Liver (tissue), 9 donors: ENCODE data around the gene B3GAT1. TPM values are rescaled to one million over a fixed set of nuclear protein-coding genes. Genes with fewer than 3 reads are reported as not detected.

Source experiments
- DNase-seq: peaks from one replicate; pipeline ENCODE4 v3.0.0-alpha.2; 2017; ENCODE audit warnings: low spot score
- H3K27ac ChIP-seq, 2 donors: one replicate each; pipeline ENCODE4 v1.7.0; 2013; ENCODE audit warnings: inconsistent platforms in 2 of 2, low read length in 2 of 2, control low read depth in 1 of 2, low read depth in 1 of 2, mild to moderate bottlenecking in 1 of 2
- H3K27me3 ChIP-seq, 4 donors: one replicate each; pipeline versions ENCODE4 v1.6.1 to v1.7.0; 2013; ENCODE audit warnings: low read length in 3 of 4, inconsistent platforms in 1 of 4, mild to moderate bottlenecking in 1 of 4, moderate library complexity in 1 of 4; ENCODE audit not compliant: control insufficient read depth in 4 of 4, insufficient read depth in 4 of 4
- H3K36me3 ChIP-seq, 4 donors: one replicate each; pipeline versions ENCODE4 v1.6.1 to v1.7.0; 2013; ENCODE audit warnings: low read length in 3 of 4, mild to moderate bottlenecking in 3 of 4, low read depth in 1 of 4, moderate library complexity in 1 of 4; ENCODE audit not compliant: control insufficient read depth in 4 of 4, insufficient read depth in 3 of 4
- H3K4me1 ChIP-seq, 4 donors: one replicate each; pipeline versions ENCODE4 v1.6.1 to v1.7.0; 2013; ENCODE audit warnings: low read length in 3 of 4, mild to moderate bottlenecking in 3 of 4, moderate library complexity in 1 of 4; ENCODE audit not compliant: control insufficient read depth in 4 of 4, insufficient read depth in 4 of 4
- H3K4me3 ChIP-seq, 3 donors: one replicate each; pipeline versions ENCODE4 v1.6.1 to v1.7.0; 2013; ENCODE audit warnings: low read length in 3 of 3, control low read depth in 1 of 3, low read depth in 1 of 3, mild to moderate bottlenecking in 1 of 3
- H3K9ac ChIP-seq, 2 donors: one replicate each; pipeline ENCODE4 v1.7.0; 2013; ENCODE audit warnings: low read length in 2 of 2, mild to moderate bottlenecking in 2 of 2, moderate library complexity in 2 of 2, control low read depth in 1 of 2, low read depth in 1 of 2
- H3K9me3 ChIP-seq, 4 donors: one replicate each; pipeline versions ENCODE4 v1.6.1 to v1.7.0; 2013; ENCODE audit warnings: low read length in 3 of 4; ENCODE audit not compliant: control insufficient read depth in 4 of 4
- ATF3 ChIP-seq: IDR thresholded peaks from 2 replicates; pipeline ENCODE4 v1.6.1; 2016; ENCODE audit warnings: antibody characterized with exemption
- CTCF ChIP-seq: fragments of 150-350 bp; IDR thresholded peaks from 2 replicates; pipeline ENCODE4 v1.5.1; 2017; ENCODE audit warnings: improper control_type of control experiment, low read depth, low read length; ENCODE audit not compliant: missing input control
- EGR1 ChIP-seq, 2 donors: IDR thresholded peaks; 2 replicates each; pipeline ENCODE4 v1.6.1; 2016 to 2018; ENCODE audit warnings: antibody characterized with exemption in 2 of 2, low read depth in 2 of 2
- FOXA1 ChIP-seq: IDR thresholded peaks from 2 replicates; pipeline ENCODE4 v1.6.1; 2016; ENCODE audit warnings: antibody characterized with exemption
- FOXA2 ChIP-seq: IDR thresholded peaks from 2 replicates; pipeline ENCODE4 v1.6.1; 2016; ENCODE audit warnings: antibody characterized with exemption
- GABPA ChIP-seq, 2 donors: IDR thresholded peaks in 1 of 2; conservative IDR thresholded peaks in 1 of 2; 2 replicates each; pipeline ENCODE4 v1.6.1; 2016; ENCODE audit warnings: antibody characterized with exemption in 2 of 2, mild to moderate bottlenecking in 1 of 2, moderate library complexity in 1 of 2
- HNF4A ChIP-seq, 2 donors: conservative IDR thresholded peaks; 2 replicates each; pipeline ENCODE4 v1.6.1; 2016; ENCODE audit warnings: antibody characterized with exemption in 2 of 2, mild to moderate bottlenecking in 2 of 2
- HNF4G ChIP-seq: IDR thresholded peaks from 2 replicates; pipeline ENCODE4 v1.6.1; 2016; ENCODE audit warnings: antibody characterized with exemption
- JUND ChIP-seq, 2 donors: IDR thresholded peaks; 2 replicates each; pipeline ENCODE4 v1.6.1; 2016; ENCODE audit warnings: antibody characterized with exemption in 2 of 2
- MAX ChIP-seq: IDR thresholded peaks from 2 replicates; pipeline ENCODE4 v1.6.1; 2016; ENCODE audit warnings: antibody characterized with exemption
- NR2F2 ChIP-seq: IDR thresholded peaks from 2 replicates; pipeline ENCODE4 v1.6.1; 2016; ENCODE audit warnings: antibody characterized with exemption
- RAD21 ChIP-seq, 2 donors: IDR thresholded peaks; 2 replicates each; pipeline ENCODE4 v1.6.1; 2016; ENCODE audit warnings: antibody characterized with exemption in 2 of 2, mild to moderate bottlenecking in 2 of 2
- REST ChIP-seq: IDR thresholded peaks from 2 replicates; pipeline ENCODE4 v1.6.1; 2016; ENCODE audit warnings: antibody characterized with exemption, mild to moderate bottlenecking
- RXRA ChIP-seq, 2 donors: IDR thresholded peaks; 2 replicates each; pipeline ENCODE4 v1.6.1; 2017 to 2018; ENCODE audit warnings: antibody characterized with exemption in 2 of 2, mild to moderate bottlenecking in 1 of 2
- SP1 ChIP-seq: IDR thresholded peaks from 2 replicates; pipeline ENCODE4 v1.6.1; 2018; ENCODE audit warnings: antibody characterized with exemption, mild to moderate bottlenecking
- TAF1 ChIP-seq: conservative IDR thresholded peaks from 2 replicates; pipeline ENCODE4 v1.6.1; 2016; ENCODE audit warnings: antibody characterized with exemption, mild to moderate bottlenecking
- YY1 ChIP-seq: IDR thresholded peaks from 2 replicates; pipeline ENCODE4 v1.6.1; 2016; ENCODE audit warnings: antibody characterized with exemption, mild to moderate bottlenecking
- ZBTB33 ChIP-seq: IDR thresholded peaks from 2 replicates; pipeline ENCODE4 v1.6.1; 2016; ENCODE audit warnings: antibody characterized with exemption
- WGBS: extraction: QIAGEN DNeasy Blood & Tissue Kit; methylation state at CpG from one replicate; pipeline ENCODE4 v1.1.7; 2013; 5-methylcytosine and 5-hydroxymethylcytosine counted together
- polyA plus RNA-seq, 2 donors: library from polyadenylated mRNA; stranded (reverse) in 1 of 2; unstranded in 1 of 2; fragments of 200-250 nt in 1 of 2; fragments of >200 nt in 1 of 2; fragmentation: Nextera tagmentation in 1 of 2; extraction: Ambion mirVana in 1 of 2; gene quantifications; one replicate each; pipeline versions ENCODE4 v1.2.1 to v1.2.3, GENCODE V29; 2013 to 2015
- total RNA-seq, 2 donors: library from RNA; depleted of rRNA; stranded (reverse); fragments of >200 nt; gene quantifications; one replicate each; pipeline ENCODE4 v1.2.3, GENCODE V29; 2014
- donor health status: healthy.
- donor health status: healthy.
- donor health status: healthy.
- donor health status: healthy.
- donor health status: healthy.

Gene B3GAT1
- total and polyA plus RNA-seq, 4 donors: 0.13 to 6.6 (median 0.25) TPM; not detected in 1

- Histone ChIP-seq H3K4me1 (no peaks in the 10 kb centered on the region), H3K4me3 (no peak overlapping the region), H3K27me3 (no peaks in the 10 kb centered on the region), H3K27ac (no peak overlapping the region), H3K36me3 (no peaks in the 10 kb centered on the region), H3K9ac (no peak overlapping the region), H3K9me3 (no peaks in the 10 kb centered on the region)
- 90% methylated on average over 68 of the region's 68 CpGs for WGBS
- no peak for TF ChIP-seq MAX
- no peak for TF ChIP-seq EGR1 (IDR thresholded peaks at IDR 0.05; ENCODE audit: low read depth in 2 of 2)
- TF ChIP-seq GABPA (IDR thresholded peaks at IDR 0.05 in 1 of 2, conservative IDR thresholded peaks at IDR 0.05 in 1 of 2): no peak
- TF ChIP-seq REST: no peak
- no peak for TF ChIP-seq TAF1
- TF ChIP-seq ATF3: no peak
- no peak for TF ChIP-seq FOXA2
- no peak for TF ChIP-seq HNF4G
- TF ChIP-seq RAD21 (IDR thresholded peaks at IDR 0.05): no peak
- no peak for TF ChIP-seq FOXA1
- no peak for TF ChIP-seq CTCF
- DNase-seq: peak; percentile 21
Observed at GRCh38 chr11:134341805-134342571, 70.1 kb downstream of the B3GAT1 start.

- no peak for DNase-seq
- H3K27me3 ChIP-seq: no peaks in the 10 kb centered on the region
- H3K9ac ChIP-seq: no peak overlapping the region
- H3K4me3 ChIP-seq: no peak overlapping the region
- no peaks in the 10 kb centered on the region for H3K9me3 ChIP-seq
- WGBS: 82% methylated on average over 11 of the region's 11 CpGs
- no peaks in the 10 kb centered on the region for H3K36me3 ChIP-seq
- H3K4me1 ChIP-seq: no peaks in the 10 kb centered on the region
- H3K27ac ChIP-seq: no peak overlapping the region
- TF ChIP-seq TAF1: no peak
- TF ChIP-seq GABPA (IDR thresholded peaks at IDR 0.05 in 1 of 2, conservative IDR thresholded peaks at IDR 0.05 in 1 of 2): no peak
- no peak for TF ChIP-seq HNF4G
- TF ChIP-seq MAX: no peak
- no peak for TF ChIP-seq YY1
- no peak for TF ChIP-seq CTCF
- TF ChIP-seq ATF3: no peak
- no peak for TF ChIP-seq JUND (IDR thresholded peaks at IDR 0.05)
- TF ChIP-seq HNF4A (conservative IDR thresholded peaks at IDR 0.05): no peak
- TF ChIP-seq RXRA (IDR thresholded peaks at IDR 0.05): no peak
- no peak for TF ChIP-seq RAD21 (IDR thresholded peaks at IDR 0.05)
- no peak for TF ChIP-seq SP1
- TF ChIP-seq FOXA1: no peak
- no peak for TF ChIP-seq FOXA2
- no peak for TF ChIP-seq NR2F2
- no peak for TF ChIP-seq EGR1 (IDR thresholded peaks at IDR 0.05; ENCODE audit: low read depth in 2 of 2)
- no peak for TF ChIP-seq ZBTB33
Observed at GRCh38 chr11:134340354-134340964, 71.6 kb downstream of the B3GAT1 start.
